Nephron progenitor cell (in vitro differentiated cells): ENCODE measurements around the gene OST4.
A peak's percentile ranks its signal among the peaks of the same experiment; 100 is the strongest.

Source experiments
- DNase-seq: peaks from one replicate; pipeline ENCODE4 v3.0.0; 2021
- H3K27ac Mint-ChIP-seq: 2 replicates; pipeline ENCODE4 v1.8.0; 2021; ENCODE audit warnings: mild to moderate bottlenecking, moderate library complexity, mixed read lengths
- H3K27me3 Mint-ChIP-seq: 2 replicates; pipeline ENCODE4 v1.8.0; 2021; ENCODE audit warnings: mild to moderate bottlenecking, low read depth, mixed read lengths; ENCODE audit not compliant: poor library complexity
- H3K36me3 Mint-ChIP-seq: 2 replicates; pipeline ENCODE4 v1.8.0; 2021; ENCODE audit warnings: low read depth, mixed read lengths
- H3K4me1 Mint-ChIP-seq: 2 replicates; pipeline ENCODE4 v1.8.0; 2021; ENCODE audit warnings: mixed read lengths
- H3K4me3 Mint-ChIP-seq: 2 replicates; pipeline ENCODE4 v1.8.0; 2021; ENCODE audit warnings: mild to moderate bottlenecking, moderate library complexity, mixed read lengths
- H3K9me3 Mint-ChIP-seq: 2 replicates; pipeline ENCODE4 v1.8.0; 2021; ENCODE audit warnings: mild to moderate bottlenecking, moderate library complexity, mixed read lengths
- CTCF ChIP-seq: fragments of 200-600 bp; sonication (generic); IDR thresholded peaks from 2 replicates; pipeline ENCODE4 v1.5.0; 2021; ENCODE audit warnings: antibody characterized with exemption

Gene OST4

GRCh38 chr2:27023740-27024139, 47.7 kb downstream of the OST4 start:
- H3K27me3 Mint-ChIP-seq: peaks cover 3% of the 10 kb centered on the region
- no peak overlapping the region for H3K4me3 Mint-ChIP-seq
- H3K9me3 Mint-ChIP-seq: no peaks in the 10 kb centered on the region
- peaks cover 45% of the 10 kb centered on the region for H3K4me1 Mint-ChIP-seq
- no peak for TF ChIP-seq CTCF
- no peak for DNase-seq
- no peak overlapping the region for H3K27ac Mint-ChIP-seq
- peaks cover 14% of the 10 kb centered on the region for H3K36me3 Mint-ChIP-seq

- peaks cover 53% of the 10 kb centered on the region for H3K4me1 Mint-ChIP-seq
- no peak for TF ChIP-seq CTCF
- no peak overlapping the region for H3K4me3 Mint-ChIP-seq
- H3K27me3 Mint-ChIP-seq: no peaks in the 10 kb centered on the region
- H3K9me3 Mint-ChIP-seq: no peaks in the 10 kb centered on the region
- peak overlapping the region; percentile 86 for H3K27ac Mint-ChIP-seq
- H3K36me3 Mint-ChIP-seq: peaks cover 7% of the 10 kb centered on the region
- no peak for DNase-seq
Observed at GRCh38 chr2:27021253-27022049, 50.0 kb downstream of the OST4 start.
